ENCODE measurements around the gene SEC24D.

- TF ChIP-seq POLR2A (IDR thresholded peaks at IDR 0.05), result no peak
- TF ChIP-seq, protein P1, sequence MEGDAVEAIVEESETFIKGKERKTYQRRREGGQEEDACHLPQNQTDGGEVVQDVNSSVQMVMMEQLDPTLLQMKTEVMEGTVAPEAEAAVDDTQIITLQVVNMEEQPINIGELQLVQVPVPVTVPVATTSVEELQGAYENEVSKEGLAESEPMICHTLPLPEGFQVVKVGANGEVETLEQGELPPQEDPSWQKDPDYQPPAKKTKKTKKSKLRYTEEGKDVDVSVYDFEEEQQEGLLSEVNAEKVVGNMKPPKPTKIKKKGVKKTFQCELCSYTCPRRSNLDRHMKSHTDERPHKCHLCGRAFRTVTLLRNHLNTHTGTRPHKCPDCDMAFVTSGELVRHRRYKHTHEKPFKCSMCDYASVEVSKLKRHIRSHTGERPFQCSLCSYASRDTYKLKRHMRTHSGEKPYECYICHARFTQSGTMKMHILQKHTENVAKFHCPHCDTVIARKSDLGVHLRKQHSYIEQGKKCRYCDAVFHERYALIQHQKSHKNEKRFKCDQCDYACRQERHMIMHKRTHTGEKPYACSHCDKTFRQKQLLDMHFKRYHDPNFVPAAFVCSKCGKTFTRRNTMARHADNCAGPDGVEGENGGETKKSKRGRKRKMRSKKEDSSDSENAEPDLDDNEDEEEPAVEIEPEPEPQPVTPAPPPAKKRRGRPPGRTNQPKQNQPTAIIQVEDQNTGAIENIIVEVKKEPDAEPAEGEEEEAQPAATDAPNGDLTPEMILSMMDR (IDR thresholded peaks at IDR 0.05), result no peak
Observed at GRCh38 chr4:118877797-118878196, 41.9 kb upstream of the SEC24D start.

All from heart left ventricle (tissue), 13 donors.